Measurements from ENCODE around the gene GOLPH3.
"Not testable (repeated sequence)": the region's sequence is repeated elsewhere in the genome, so short reads cannot be mapped to it uniquely, and the experiment has no call there.

The GOLPH3 gene

DNA sequence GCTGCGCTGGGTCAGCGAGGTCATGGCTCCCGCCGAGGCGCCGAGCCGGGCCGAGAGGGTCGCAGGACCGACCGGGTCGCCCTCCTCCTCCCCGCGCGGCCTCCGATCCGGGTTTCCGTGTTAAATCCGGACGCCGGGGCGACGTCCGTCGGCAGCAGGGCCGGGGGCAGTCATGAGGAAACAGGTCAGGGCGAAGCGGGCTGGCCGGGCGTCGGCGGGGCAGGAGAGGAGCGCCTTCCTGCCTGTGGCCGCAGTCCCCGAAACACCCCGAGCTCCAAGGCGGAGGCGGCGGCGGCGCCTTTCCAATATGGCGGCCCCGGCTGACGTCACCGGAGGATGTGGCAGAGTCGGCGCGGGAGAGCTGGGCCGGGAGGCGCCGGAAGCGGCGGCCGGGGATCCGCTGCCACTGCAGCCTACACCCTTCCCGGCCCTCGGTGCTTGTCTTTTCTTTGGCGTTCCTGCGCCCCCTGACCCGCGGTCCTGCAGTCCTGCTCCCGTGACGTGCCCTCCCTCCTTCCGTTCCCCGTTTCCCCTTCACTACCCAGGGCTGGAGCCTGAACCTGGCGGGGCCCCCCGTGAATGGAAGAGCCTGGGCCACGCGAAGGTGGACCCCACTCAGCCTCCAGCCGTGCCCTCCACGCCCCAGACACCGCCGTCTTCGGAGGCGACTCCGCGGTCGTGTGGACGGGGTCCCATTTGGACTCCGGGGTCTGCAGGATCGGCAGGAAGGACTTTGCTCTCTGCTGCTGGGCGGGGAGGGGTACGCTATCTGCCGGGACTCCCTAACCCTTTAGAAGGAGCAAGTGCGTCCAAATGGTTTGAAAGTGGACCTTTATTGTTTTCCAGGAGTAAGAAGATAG is at the start of gene GOLPH3:
GOLPH3 (minus strand) TSS at position 309 of the 860 bp plus-strand sequence; CDS start at position 24, 285 bp downstream.
- DNase-seq, result peak; percentile 93

DNA sequence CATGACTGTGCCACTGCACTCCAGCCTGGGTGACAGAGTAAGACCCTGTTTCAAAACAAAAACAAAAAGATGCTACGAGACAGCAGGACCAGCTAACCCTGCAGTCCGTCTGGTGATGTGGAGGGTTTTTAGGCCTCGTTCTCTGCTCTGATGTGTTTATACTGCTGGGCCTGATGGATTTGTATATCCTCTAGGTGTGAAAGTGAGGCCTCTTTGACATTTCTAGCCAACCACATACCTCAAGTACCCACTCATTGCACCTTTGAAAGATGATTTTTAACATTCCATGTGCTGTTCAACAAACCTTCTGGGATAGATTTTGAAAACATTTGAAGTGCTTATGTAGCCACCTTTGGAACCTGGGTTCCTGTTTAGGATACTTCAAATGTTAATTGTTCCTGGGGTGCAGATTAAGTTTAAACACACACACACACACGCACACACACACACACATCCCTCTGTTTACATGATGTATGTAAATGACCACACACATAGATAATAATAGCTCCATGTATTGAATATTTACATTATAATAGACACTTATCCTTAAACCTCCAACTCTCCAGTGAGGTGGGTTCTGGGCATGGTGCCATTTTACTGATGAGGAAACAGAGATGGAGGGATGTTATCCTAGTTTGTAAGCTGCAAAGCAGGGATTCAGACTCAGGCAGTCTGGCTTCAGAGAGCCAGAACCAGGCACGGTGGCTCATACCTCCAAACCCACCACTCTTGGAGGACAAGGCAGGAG is 48.8 kb upstream of the GOLPH3 start:
- DNase-seq, result peak; percentile 29

DNA sequence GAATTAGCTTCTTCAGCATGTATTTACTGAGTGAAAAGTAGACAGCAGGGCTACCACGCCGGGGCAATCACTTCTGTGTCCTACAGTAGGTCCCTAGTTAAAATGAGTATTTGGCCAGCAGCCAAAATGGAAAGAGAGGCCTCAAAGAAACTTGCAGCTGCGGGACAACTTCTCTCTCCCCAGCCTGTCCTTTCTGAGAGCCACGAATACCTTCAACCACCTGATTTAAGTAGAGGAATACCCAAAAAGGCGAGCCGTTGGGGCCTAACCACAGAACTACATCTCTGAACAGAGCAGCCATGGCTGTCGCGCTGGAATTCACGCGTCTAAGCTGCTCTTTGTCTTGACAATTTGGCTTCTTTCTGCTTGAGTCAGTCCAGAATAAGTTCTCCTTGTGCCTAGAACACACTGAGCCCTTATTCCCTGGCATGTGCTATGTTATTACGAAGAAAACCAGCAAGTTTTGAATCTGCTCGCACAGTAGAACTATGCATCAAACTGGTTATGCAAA is 43.8 kb upstream of the GOLPH3 start:
- peak; percentile 7 for DNase-seq

DNA sequence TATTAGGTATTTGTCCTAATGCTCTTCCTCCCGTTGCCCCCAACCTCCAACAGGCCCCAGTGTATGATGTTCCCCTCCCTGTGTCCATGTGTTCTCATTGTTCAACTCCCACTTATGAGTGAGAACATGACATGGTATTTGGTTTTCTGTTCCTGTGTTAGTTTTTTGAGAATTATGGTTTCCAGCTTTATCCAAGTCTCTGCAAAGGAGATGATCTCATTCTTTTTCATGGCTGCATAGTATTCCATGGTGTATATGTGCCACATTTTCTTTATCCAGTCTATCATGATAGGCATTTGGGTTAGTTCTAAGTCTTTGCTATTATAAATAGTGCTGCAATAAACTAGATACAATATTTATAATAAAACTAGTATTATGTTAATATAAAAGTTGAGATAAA is 40.2 kb upstream of the GOLPH3 start:
- not testable (repeated sequence) for DNase-seq

DNA sequence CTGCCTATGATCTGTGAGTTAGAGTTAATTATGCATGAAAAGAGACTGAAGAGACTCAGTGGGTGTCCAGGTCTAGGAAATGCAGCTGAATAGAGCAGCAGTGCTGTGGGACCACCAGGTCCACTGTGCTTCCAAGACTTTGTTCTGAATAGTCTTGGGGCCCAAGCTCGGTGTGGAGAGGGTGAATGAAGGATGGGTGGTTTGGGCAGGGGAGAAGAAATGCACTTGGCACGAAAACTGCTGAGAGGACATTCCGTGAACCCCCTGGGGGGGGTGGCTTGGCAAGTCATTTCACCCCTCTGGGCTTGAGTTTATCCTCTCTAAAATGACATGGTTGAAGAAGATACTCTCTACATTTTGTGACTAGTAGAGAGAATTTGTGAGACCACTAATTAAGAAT is 36.0 kb upstream of the GOLPH3 start:
- DNase-seq, result no peak

DNA sequence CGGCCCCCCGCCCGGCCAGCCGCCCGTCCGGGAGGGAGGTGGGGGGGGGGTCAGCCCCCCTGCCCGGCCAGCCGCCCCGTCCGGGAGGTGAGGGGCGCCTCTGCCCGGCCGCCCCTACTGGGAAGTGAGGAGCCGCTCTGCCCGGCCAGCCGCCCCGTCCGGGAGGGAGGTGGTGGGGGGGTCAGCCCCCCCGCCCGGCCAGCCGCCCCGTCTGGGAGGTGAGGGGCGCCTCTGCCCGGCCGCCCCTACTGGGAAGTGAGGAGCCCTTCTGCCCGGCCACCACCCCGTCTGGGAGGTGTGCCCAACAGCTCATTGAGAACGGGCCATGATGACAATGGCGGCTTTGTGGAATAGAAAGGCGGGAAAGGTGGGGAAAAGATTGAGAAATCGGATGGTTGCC is 34.7 kb upstream of the GOLPH3 start:
- DNase-seq, result not testable (repeated sequence)

DNA sequence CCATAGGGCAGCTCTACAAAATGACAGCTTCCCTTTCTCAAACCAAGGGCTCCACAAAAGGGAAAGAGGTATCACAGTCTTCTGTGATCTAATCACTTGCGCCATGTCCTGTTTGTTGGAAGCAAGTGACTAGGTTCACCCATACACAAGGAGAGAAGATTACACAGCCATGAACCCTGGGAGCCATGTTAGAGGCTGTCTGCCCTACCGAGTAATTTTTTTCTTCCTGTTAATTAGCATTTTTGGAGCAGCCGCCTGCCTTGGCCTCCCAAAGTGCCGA is 33.2 kb upstream of the GOLPH3 start:
- DNase-seq, result no peak

DNA sequence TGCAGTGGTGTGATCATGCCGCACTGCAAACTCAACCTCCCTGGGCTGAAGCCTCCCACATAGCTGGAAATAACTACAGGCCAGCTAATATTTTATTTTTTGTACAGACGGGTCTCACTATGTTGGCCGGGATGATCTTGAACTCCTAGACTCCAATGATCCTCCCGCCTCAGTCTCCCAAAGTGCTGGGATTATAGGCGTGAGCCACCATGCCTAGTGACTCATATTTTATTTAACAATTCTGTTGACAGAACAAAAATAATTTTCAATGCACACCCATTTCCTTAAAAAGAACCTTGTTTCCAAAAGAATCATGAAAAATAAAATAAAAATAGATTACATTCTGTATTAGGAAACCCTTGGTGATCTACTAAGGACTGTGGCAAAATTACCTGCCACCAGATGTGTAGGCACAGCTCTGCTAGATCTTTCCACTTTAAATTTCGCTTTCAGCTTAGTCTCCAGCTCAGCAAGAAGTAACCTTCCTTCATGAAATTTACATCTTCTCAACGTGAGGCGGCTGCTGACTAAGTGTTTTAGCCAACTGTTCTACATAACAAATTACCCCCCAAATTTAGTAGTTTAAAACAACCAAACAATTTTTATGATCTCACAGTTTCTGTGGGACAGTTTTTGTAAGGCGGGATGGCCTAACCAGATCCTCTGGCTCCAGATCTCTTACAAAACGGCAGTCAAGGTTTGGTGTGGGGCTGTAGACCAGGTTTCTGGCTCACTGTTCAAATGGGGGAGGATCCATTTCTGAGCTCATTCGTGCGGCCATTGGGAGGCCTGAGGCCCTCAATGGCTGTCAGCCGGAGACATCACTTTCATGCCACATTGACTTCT is 32.6 kb upstream of the GOLPH3 start:
- DNase-seq, result no peak

DNA sequence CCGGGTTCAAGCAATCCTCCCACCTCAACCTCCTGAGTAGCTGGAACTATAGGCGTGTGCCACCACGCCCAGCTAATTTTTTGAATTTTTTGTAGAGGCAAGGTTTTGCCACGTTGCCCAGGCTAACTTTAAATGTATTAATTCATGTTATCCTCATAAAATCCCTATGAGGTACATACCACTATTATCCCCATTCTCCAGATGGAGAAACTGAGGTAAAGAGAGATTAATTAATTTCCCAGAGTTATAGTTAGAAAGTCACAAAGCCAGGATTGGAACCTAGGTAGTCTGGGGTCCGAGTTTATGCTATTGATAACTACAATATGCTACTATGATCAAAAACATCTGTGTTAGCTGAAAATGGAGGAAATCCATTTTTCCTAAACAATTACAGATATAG is 31.9 kb upstream of the GOLPH3 start:
- DNase-seq, result no peak

DNA sequence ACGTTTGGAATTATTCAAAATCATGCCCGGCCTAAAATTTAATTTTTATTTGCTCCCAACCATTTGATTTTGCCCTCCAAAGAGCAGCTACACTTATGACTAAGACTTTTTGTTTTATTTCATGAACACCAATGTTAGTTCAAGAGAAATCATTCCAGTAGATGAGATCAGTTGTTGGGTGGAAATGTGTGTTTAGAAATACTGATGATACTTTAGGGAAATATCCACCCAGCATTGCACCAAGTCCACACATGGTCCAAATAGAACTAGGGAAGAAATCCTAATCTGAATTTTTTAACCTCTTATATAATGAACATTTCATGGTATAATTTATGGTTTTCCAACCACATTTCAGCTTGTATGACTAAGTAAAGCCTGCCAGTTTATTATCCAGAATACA is 28.3 kb upstream of the GOLPH3 start:
- DNase-seq, result no peak

DNA sequence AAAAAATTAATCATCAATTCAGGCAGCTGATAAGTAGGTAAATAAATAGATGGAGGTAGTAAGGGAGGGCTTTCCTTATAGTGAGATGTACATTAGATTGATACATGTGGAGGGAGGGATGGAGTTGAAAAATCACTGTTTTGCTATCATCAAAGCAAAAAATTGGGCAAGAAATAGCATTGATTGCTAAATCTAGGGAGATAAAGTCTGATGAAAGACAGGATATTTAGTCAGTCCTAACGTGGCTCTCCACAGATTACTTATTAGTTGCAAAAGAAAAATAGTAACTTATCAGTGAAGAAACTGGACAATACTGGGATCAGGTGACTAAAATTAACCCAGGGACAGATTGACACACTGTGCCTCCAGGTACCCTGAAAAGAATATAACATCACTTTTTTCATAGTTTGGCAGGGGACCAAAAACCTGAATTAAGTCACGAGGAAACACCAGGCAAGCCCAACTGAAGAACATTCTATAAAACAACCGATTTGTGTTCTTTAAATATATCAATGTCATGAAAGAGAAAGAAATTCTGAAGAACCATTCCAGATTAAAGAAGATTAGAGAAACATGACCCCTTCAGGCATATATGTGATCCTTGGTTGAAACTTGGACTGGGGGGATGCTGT is 27.1 kb upstream of the GOLPH3 start:
- DNase-seq, result no peak

DNA sequence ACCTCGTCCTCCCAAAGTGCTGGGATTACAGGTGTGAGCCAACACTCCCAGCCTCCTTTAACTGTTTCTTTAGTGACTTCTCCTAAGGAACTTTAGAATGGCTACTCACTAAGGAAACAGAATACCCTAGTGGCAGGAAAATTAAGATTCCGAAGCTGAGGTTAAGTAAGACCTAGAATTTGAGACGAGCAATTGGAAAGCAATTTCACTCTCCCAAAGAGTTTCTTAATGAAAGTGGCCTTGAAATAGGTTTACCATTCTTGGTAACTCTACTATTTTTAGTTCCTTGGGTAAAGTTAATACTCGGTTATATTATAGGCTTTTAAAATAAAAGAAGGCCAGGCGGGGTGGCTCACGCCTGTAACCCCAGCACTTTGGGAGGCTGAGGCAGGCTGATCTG is 22.9 kb upstream of the GOLPH3 start:
- no peak for DNase-seq

DNA sequence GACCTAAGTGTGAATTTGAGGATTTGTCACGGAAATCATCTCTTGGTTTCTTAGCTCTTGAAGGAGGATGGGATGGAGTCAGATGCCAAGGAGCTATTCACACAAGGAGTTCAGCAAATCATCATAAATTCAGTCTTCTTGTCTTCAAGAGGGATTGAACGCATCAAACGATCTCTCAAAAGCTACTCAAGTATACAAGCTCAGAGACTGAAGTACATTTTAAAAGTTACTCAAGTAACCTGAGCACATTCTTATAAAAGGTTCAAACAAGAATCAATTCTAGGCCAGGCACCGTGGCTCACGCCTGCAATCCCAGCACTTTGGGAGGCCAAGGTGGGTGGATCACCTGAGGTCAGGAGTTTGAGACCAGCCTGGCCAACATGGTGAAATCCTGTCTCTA is 21.1 kb upstream of the GOLPH3 start:
- DNase-seq, result no peak

DNA sequence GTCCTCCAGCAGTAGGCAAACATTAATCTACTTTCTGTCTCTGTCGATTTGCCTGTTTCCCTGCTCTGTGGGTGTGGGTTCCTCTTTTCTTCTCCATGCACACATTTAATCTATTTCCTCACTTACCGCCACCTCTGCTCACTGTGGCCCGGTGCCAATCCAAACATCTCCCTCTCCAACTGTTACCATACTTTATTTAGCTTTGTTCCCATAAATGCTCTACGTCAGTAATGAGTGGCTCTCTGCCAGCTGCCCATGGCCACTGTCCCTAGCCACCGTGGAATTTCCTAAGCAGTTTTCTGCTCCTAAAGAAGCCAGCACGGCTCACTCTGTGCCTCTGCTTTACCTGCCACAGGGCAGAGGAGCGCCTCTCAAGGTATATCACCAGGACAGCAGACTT is 19.5 kb upstream of the GOLPH3 start:
- DNase-seq, result peak; percentile 97

DNA sequence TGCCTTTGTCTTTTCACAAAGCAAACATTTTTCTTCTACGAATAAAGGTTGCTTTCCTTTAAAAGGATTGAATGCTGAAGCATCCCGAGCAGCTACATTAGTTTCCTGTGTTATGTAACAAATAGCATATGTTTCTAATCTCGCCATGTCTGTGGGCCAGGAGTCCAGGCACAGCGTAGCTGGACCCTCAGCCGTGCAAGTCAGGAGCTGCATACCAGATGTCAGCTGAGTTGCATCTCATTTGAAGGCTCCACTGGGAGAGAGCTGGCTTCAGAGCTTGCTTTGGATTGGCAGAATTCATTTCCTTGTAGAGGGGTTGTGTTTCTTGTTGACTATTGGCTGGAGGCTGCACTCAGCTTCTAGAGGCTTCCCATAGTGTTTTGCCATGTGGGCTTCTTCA is 16.0 kb upstream of the GOLPH3 start:
- DNase-seq, result no peak

DNA sequence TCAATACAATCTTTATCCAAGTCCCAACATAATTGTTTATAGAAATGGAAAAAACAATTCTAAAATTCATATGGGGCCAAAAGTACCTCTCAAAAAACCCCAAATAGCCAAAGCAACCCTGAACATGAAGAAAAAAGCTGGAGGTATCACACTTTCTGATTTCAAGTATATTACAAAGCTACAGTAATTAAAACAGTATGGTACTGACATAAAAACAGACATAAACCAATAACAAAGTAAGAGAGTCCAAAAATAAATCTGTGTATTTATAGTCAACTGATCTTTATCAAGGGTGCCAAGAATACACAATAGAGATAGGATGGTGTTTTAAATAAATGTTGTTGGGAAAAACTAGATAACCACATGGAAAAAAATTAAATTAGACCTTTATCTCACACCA is 13.6 kb upstream of the GOLPH3 start:
- DNase-seq, result no peak

DNA sequence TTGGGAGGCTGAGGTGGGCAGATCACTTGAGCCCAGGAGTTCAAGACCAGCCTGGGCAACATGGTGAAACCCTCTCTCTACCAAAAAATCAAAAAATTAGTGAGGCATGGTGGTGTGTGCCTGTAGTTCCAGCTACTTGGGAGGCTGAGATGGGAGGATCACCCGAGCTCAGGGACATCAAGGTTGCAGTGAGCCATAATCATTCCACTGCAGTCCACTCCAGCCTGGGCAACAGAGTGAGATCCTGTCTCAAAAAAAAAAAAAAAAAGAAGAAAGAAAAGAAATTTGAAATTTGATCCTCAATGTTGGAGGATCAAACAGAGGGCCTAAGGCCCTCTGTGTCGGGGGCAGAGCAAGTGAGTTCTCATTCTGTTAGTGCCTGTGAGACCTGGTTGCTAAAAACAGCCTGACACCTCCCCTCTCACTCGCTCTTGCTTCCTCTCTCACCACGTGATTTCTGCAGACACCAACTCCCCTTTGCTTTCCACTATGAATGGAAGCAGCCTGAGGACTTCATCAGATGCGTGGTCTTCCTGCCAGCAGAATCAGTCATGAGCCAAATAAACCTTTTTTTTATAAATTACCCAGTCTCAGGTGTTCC is 8.4 kb upstream of the GOLPH3 start:
- no peak for DNase-seq

DNA sequence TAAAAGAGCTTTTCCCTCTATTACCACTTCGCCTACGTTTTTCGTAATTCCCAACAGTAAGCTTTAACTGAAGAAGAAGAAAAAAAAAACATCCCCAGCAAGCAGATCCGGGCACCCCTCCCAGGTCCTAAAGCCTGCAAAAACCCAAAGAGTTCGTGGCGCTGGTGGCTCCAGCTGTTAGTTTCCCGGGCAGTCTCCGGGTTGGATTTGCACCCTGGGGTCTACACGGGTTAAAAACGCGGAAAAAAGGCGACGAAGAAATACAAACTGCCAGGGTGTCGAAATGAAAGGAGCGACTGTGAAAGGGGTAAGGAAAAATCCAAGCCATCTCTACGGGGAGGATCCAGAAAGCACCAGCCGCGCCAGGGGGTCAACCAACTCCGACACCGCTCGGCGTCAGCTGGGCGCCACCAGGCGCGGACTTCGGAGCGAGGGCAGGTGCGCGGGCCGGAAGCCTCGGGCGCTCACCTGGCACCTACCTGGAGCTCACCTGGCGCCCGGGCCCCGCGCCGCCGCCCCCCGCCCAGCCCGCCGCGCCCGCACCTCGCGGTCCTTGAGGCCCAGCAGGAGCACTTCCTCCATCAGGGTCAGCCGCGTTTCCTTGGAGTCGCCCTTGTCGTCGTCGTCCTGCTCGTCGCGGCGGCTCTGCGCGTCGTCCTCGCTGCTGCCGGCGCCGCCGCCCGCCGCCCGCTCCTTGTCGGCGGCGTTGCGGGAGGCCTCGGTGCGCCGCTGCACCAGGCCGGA is 680 bp downstream of the GOLPH3 start:
- DNase-seq, result peak; percentile 78

DNA sequence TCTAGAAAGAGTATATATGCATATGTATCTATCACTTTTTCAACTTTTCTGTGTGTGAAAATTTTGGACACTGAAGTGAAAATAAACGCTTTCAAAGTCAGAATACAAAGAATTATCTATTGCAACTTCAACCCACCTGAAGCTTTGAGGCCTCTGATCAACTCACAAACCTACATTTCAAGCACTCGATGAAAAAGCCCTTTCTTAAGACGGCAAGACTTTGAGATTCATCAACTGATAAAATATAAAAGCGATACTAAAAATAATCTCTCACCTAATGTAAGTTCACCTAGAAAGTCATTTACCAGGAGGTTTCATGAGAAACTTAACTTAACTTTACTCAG is 1.2 kb downstream of the GOLPH3 start:
- peak; percentile 67 for DNase-seq

DNA sequence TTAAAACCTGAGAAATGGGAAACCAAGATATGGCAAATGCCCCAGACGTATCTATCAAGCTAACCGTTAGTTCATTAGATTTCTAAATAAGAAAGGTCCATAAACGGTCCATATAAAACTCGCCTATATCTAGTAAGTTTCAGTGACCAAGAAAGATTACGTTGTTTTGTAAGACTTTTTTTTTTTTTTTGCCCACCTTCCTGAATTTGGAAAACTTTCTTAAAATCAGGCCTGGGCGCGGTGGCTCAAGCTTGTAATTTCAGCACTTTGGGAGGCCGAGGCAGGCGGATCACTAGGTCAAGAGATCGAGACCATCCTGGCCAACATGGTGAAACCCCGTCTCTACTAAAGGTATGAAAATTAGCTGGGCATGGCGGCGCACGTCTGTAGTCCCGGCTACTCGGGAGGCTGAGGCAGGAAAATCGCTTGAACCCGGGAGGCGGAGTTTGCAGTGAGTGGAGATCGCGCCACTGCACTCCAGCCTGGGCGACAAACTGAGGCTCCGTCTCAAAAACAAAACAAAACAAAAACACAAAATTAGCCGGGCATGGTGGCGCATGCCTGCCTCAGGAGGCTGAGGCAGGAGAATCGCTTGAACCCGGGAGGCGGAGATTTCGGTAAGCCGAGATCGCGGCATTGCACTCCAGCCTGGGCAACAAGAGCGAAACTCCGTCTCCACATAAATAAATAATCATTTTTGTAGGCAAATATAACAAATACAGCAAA is 1.8 kb downstream of the GOLPH3 start:
- not testable (repeated sequence) for DNase-seq
